GM19395 (cell line): ENCODE data around the gene COG4.
A peak's percentile ranks its signal among the peaks of the same experiment; 100 is the strongest.
"Not testable (repeated sequence)": the region's sequence is repeated elsewhere in the genome, so short reads cannot be mapped to it uniquely, and the experiment has no call there.

Experiments used
- ATAC-seq: cut with Tn5 transposase; IDR thresholded peaks from one replicate; pipeline ENCODE4 v1.9.1; 2021; ENCODE audit warnings: mild to moderate bottlenecking, moderate library complexity; ENCODE audit not compliant: unreplicated experiment

COG4 gene

DNA sequence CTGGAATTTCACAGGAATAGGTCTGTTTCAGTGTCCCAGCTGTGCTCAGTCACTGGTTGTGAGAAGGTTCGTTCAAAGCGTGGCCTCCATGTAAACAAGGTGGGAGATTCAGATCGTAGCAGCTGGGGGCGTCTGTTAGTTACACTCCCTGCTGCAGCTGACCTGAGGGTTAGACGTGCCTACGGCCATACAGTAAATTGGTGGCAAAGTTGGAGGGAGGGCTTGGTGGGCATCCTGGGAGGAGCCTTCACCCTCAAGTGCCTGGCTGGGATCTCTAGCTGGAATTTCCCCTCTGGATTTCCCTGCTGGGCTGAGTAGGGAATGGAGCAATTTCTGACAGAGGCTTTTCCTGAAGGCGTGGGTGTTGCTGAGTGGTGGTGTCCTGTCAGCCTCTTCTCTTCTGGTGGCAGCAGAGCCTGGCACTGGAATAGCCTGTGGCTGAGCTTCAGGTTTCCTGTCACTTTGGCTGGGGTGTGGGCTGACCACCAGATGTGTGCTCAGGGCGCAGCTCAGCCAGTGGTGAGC, 62.6 kb downstream of the COG4 start:
- ATAC-seq, result no peak

GRCh38 chr16:70457446-70458166, 65.7 kb downstream of the COG4 start:
- no peak for ATAC-seq

GRCh38 chr16:70455910-70456309, 67.4 kb downstream of the COG4 start:
- ATAC-seq, result no peak

DNA sequence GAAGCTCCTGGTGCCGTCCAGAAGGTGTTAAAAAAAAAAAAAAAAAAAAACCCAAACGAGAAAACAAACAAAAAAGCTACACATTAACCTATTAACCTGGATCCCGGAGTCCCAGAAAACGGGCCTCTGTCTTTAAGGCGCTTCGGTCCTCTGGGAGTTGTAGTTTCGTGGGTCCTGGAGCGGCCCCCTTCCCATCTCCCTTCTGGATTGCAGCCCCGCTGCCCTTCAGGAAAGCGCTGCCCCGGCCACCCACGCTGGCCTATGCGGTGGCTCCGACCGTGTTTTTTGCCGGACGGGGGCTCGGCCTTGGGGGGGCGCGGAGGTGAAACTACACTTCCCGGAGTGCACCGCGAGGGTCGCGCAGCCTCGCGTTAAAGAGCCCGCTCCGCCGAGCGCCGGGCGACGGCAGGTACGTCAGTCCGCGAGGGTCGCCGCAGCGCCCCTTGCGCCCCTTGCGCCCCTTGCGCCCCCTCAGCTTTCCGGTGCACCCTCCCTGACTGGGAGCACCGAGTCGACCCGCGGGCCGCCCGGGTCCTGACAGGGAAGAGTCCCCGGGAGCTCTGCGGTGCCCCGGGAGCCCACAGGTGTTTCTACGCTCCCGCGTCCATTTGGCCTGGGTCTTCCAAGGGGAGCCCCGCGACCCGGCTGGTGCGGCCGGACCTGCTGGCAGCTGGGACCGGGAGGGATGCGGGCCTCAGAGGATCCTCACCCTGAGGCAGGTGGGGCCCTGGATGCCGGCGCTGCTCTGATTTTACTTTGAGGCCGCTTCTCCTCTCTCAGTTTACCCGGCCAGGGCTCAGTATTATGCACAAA, 68.9 kb downstream of the COG4 start, which contains the start of gene FCSK:
Gene FCSK, plus strand, starts transcription at position 374 of the 813 bp plus-strand sequence. CDS start 8,596 bp downstream, outside the sequence.
- peak; percentile 83 for ATAC-seq

DNA sequence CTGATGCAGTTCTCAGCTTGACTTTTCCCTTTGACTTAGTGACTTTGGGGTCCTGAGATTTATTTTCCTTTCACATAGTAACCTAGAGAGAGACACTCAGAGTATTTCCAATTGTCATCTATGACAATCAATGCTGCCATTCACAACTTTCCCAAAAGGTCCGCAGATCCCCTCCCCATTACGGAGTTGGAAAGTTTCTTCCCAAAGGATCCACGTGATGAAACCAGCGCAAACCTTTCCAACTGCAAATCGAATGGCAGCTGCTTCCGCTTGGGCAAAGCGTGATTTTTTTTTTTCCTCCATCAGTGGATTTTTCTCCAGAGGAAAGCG, 69.5 kb downstream of the COG4 start:
- ATAC-seq, result no peak

- ATAC-seq, result no peak
Measured at GRCh38 chr16:70453117-70453891, 70.0 kb downstream of the COG4 start.

DNA sequence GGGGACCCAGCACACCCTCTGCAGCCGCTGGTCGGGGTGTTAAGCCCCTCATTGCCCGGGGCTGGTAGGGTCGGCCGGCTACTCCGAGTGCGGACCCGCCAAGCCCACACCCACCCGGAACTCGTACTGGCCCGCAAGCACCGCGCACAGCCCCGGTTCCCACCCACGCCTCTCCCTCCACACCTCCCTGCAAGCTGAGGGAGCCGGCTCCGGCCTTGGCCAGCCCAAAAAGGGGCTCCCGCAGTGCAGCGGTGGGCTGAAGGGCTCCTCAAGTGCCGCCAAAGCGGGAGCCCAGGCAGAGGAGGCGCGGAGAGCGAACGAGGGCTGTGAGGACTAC, 72.4 kb downstream of the COG4 start:
- not testable (repeated sequence) for ATAC-seq

- ATAC-seq, result not testable (repeated sequence)
Measured at GRCh38 chr16:70450142-70451003, 73.0 kb downstream of the COG4 start.

DNA sequence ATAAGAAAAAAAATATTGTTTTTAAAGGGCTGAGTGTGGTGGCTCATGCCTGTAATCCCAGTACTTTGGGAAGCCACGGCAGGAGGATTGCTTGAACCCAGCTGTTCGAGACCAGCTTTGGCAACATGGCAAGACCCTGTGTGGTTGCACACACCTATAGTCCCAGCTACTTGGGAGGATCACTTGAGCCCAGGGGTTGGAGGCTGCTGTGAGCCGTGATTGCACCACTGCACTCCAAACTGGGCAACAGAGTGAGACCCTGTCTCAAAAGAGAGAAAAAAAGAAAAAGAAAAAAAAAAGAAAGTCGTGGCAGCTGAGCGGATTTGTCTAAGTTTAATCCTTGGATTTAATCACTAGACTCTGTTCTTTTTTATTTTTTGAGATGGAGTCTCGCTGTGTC, 75.3 kb downstream of the COG4 start:
- no peak for ATAC-seq

GRCh38 chr16:70444249-70445063, 78.9 kb downstream of the COG4 start:
- no peak for ATAC-seq

- ATAC-seq, result no peak
Measured at GRCh38 chr16:70442344-70442743, 81.0 kb downstream of the COG4 start.

DNA sequence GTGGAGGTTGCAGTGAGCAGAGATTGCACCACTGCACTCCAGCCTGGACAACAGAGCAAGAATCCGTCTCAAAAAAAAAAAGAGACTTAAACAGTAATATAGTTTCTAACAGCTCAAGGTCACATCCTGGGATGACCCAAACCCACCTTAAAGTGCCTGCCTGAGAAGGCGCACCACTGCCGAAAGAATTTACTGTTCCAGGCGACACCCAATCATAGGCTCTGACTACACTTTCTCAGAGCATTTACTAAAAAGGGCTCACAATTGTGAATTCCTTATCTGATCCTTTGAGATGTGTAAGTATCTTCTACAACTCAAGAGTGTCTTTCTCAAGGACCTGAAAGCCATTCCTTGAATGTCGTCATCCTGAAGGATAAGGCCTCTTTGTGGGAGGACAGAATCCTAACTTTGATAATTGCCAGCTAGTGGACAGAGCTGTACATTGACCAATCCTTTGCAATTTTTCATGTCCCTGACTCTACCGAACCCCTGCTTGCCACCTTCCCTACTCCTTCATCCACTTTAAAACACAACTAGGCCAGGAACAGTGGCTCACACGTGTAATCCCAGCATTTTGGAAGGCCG, 81.9 kb downstream of the COG4 start:
- no peak for ATAC-seq

DNA sequence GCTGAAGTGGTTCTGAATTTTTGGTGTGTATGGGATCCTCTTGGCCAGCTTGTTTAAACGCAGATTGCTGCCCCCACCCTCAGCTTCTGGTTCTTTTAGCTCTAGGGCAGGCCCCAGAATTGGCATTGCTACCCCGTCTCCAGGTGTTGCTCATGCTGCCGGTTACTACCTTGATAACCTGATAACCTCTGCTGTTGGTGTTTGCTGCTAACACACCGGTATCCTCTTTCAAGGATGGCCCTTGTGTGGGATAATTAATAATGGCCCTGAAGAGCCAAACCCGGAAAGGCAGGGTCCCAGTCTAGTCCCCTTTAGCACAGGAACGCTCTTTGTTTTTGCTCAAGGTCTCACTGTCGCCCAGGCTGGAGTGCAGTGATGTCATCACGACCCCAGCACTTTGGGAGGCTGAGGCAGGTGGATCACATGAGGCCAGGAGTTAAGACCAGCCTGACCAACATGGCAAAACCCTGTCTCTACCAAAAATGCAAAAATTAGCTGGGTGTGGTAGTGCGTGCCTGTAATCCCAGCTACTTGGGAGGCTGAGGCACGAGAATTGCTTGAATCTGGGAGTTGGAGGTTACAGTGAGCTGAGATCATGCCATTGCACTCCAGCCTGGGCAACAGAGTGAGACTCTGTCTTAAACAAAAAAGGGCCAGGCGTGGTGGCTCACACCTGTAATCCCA, 83.2 kb downstream of the COG4 start:
- ATAC-seq, result no peak

GRCh38 chr16:70438969-70439862, 84.1 kb downstream of the COG4 start, which contains the start of gene ST3GAL2:
TSS of gene ST3GAL2 (minus strand) at chr16:70439100. CDS start at chr16:70398530, 40,570 bp downstream.
- ATAC-seq, result peak; percentile 69

- ATAC-seq, result no peak
Measured at GRCh38 chr16:70438585-70438968, 84.8 kb downstream of the COG4 start.

DNA sequence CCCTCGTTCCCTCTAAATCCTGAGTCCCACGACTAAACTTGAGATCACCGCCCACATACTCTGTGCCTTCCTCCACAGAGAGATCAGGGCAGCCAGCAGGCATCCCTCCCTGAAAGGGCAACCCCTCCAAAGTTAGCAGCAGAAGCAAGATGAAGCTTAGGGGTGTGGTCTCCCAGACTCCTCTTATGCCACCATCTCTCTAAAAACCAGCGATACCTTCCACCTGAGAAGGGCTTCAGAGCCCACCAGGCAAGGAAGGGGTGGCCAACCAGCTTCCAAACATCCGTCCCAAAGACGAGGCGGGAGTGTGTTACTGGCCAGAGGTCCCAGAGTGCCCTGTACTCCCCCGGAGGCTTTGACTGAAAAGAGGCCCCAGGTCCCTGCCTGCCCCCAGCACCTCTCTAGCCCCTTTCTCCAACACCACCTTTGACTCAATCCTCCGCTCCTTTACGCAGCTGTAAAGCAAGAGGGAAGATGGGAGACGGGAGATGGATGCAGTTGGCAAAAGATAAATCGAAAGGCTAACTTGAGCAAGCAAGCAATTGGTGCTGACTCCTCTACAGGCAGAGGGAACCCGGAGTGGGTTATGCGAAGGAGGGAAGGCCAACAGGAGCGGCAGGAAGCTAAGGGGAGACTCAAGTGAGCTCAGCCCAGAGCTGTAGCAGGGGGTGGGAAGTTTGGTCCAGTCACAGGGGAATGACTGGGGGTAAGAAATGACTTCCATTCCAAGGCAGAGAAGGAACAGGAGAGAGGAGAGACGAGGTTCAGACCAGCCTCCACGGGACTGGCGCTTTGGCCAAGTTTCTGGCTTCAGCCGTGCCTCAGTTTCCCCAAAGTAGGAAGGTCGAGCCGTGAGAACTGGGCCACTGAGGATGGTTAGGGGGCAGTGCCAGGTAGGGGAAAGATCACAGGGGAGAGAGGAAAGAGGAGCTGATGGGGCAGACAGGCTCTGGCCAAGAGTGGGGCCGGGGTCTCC, 85.5 kb downstream of the COG4 start:
- ATAC-seq, result no peak
